Liver (tissue), 3 donors: ENCODE measurements around the gene STK25.

Experiments used
- EGR1 ChIP-seq, 2 donors: IDR thresholded peaks; 2 replicates each; pipeline ENCODE4 v1.6.1; 2016 to 2018; ENCODE audit warnings: antibody characterized with exemption in 2 of 2, low read depth in 2 of 2
- FOXA1 ChIP-seq: IDR thresholded peaks from 2 replicates; pipeline ENCODE4 v1.6.1; 2016; ENCODE audit warnings: antibody characterized with exemption
- GABPA ChIP-seq, 2 donors: IDR thresholded peaks in 1 of 2; conservative IDR thresholded peaks in 1 of 2; 2 replicates each; pipeline ENCODE4 v1.6.1; 2016; ENCODE audit warnings: antibody characterized with exemption in 2 of 2, mild to moderate bottlenecking in 1 of 2, moderate library complexity in 1 of 2
- RXRA ChIP-seq, 2 donors: IDR thresholded peaks; 2 replicates each; pipeline ENCODE4 v1.6.1; 2017 to 2018; ENCODE audit warnings: antibody characterized with exemption in 2 of 2, mild to moderate bottlenecking in 1 of 2
- SP1 ChIP-seq: IDR thresholded peaks from 2 replicates; pipeline ENCODE4 v1.6.1; 2018; ENCODE audit warnings: antibody characterized with exemption, mild to moderate bottlenecking
- TAF1 ChIP-seq: conservative IDR thresholded peaks from 2 replicates; pipeline ENCODE4 v1.6.1; 2016; ENCODE audit warnings: antibody characterized with exemption, mild to moderate bottlenecking
- YY1 ChIP-seq: IDR thresholded peaks from 2 replicates; pipeline ENCODE4 v1.6.1; 2016; ENCODE audit warnings: antibody characterized with exemption, mild to moderate bottlenecking
- TF ChIP-seq, protein P1 (sequence below): fragments of 150-350 bp; IDR thresholded peaks from 2 replicates; pipeline ENCODE4 v1.5.1; 2017; ENCODE audit warnings: improper control_type of control experiment, low read depth, low read length; ENCODE audit not compliant: missing input control
- TF ChIP-seq, protein P2 (sequence below): IDR thresholded peaks from 2 replicates; pipeline ENCODE4 v1.6.1; 2016; ENCODE audit warnings: antibody characterized with exemption
- TF ChIP-seq, protein P3 (sequence below): IDR thresholded peaks from 2 replicates; pipeline ENCODE4 v1.6.1; 2016; ENCODE audit warnings: antibody characterized with exemption
- TF ChIP-seq, protein P4 (sequence below): IDR thresholded peaks from 2 replicates; pipeline ENCODE4 v1.6.1; 2016; ENCODE audit warnings: antibody characterized with exemption, mild to moderate bottlenecking
- donor health status: healthy.
- donor health status: healthy.

DNA sequence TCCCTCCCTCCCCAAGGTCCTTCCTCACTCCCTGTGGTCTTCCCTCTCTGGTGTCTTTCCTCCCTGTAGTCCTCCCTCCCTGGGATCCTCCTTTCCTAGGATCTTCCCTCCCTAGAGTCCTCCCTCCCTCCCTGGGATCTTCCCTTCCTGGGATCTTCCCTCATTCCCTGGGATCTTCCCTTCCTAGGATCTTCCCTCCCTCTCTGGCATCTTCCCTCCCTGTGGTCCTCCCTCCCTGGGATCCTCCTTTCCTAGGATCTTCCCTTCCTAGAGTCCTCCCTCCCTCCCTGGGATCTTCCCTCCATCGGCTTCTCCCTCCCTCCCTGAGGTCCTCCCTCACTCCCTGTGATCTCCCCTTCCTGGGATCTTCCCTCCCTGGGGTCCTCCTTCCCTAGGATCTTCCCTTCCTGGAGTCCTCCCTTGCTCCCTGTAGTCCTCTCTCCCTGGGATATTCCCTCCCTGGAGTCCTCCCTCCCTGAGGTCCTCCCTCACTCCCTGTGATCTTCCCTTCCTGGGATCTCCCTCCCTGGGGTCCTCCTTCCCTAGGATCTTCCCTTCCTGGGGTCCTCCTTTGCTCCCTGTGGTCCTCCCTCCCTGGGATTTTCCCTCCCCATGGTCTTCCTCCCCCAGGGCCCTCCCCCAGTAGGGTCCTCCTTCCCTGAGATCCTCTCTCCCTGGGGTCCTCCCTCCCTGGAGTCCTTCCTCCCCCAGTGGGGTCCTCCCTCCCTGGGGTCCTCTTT lies 23.0 kb downstream of the STK25 start:
- TF ChIP-seq, protein P1, sequence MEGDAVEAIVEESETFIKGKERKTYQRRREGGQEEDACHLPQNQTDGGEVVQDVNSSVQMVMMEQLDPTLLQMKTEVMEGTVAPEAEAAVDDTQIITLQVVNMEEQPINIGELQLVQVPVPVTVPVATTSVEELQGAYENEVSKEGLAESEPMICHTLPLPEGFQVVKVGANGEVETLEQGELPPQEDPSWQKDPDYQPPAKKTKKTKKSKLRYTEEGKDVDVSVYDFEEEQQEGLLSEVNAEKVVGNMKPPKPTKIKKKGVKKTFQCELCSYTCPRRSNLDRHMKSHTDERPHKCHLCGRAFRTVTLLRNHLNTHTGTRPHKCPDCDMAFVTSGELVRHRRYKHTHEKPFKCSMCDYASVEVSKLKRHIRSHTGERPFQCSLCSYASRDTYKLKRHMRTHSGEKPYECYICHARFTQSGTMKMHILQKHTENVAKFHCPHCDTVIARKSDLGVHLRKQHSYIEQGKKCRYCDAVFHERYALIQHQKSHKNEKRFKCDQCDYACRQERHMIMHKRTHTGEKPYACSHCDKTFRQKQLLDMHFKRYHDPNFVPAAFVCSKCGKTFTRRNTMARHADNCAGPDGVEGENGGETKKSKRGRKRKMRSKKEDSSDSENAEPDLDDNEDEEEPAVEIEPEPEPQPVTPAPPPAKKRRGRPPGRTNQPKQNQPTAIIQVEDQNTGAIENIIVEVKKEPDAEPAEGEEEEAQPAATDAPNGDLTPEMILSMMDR, result no peak
- TF ChIP-seq RXRA (IDR thresholded peaks at IDR 0.05), result no peak
- no peak for TF ChIP-seq TAF1
- TF ChIP-seq, protein P2, sequence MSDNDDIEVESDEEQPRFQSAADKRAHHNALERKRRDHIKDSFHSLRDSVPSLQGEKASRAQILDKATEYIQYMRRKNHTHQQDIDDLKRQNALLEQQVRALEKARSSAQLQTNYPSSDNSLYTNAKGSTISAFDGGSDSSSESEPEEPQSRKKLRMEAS, result no peak
- no peak for TF ChIP-seq EGR1 (IDR thresholded peaks at IDR 0.05; ENCODE audit: low read depth in 2 of 2)
- no peak for TF ChIP-seq SP1
- TF ChIP-seq, protein P3, sequence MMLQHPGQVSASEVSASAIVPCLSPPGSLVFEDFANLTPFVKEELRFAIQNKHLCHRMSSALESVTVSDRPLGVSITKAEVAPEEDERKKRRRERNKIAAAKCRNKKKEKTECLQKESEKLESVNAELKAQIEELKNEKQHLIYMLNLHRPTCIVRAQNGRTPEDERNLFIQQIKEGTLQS, result no peak
- TF ChIP-seq YY1, result no peak
- TF ChIP-seq, protein P4, sequence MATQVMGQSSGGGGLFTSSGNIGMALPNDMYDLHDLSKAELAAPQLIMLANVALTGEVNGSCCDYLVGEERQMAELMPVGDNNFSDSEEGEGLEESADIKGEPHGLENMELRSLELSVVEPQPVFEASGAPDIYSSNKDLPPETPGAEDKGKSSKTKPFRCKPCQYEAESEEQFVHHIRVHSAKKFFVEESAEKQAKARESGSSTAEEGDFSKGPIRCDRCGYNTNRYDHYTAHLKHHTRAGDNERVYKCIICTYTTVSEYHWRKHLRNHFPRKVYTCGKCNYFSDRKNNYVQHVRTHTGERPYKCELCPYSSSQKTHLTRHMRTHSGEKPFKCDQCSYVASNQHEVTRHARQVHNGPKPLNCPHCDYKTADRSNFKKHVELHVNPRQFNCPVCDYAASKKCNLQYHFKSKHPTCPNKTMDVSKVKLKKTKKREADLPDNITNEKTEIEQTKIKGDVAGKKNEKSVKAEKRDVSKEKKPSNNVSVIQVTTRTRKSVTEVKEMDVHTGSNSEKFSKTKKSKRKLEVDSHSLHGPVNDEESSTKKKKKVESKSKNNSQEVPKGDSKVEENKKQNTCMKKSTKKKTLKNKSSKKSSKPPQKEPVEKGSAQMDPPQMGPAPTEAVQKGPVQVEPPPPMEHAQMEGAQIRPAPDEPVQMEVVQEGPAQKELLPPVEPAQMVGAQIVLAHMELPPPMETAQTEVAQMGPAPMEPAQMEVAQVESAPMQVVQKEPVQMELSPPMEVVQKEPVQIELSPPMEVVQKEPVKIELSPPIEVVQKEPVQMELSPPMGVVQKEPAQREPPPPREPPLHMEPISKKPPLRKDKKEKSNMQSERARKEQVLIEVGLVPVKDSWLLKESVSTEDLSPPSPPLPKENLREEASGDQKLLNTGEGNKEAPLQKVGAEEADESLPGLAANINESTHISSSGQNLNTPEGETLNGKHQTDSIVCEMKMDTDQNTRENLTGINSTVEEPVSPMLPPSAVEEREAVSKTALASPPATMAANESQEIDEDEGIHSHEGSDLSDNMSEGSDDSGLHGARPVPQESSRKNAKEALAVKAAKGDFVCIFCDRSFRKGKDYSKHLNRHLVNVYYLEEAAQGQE, result no peak
- TF ChIP-seq GABPA (IDR thresholded peaks at IDR 0.05 in 1 of 2, conservative IDR thresholded peaks at IDR 0.05 in 1 of 2), result no peak
- no peak for TF ChIP-seq FOXA1
